ENCODE measurements around the gene ZNF280D.

The ZNF280D gene

GRCh38 chr15:56736308-56736707, 3.0 kb upstream of the ZNF280D start:
- no peak for TF ChIP-seq ZNF274 (IDR thresholded peaks at IDR 0.05; ENCODE audit: low read depth, low read length)
- H3K4me3 ChIP-seq (ENCODE audit: low read length), result no peak overlapping the region

- TF ChIP-seq ZNF274 (IDR thresholded peaks at IDR 0.05; ENCODE audit: low read depth, low read length), result no peak
- H3K4me3 ChIP-seq (ENCODE audit: low read length), result no peak overlapping the region
Observed at GRCh38 chr15:56735589-56735988, 2.3 kb upstream of the ZNF280D start.

GRCh38 chr15:56734013-56734635, 815 bp upstream of the ZNF280D start:
- no peak for TF ChIP-seq ZNF274 (IDR thresholded peaks at IDR 0.05; ENCODE audit: low read depth, low read length)

GRCh38 chr15:56732886-56733135, 498 bp downstream of the ZNF280D start:
- H3K4me3 ChIP-seq (ENCODE audit: low read length), result peak overlapping the region; percentile 65
- TF ChIP-seq ZNF274 (IDR thresholded peaks at IDR 0.05; ENCODE audit: low read depth, low read length), result no peak

More at GRCh38 chr15:56734013-56734635, 815 bp upstream of the ZNF280D start:
- peak overlapping the region; percentile 65; the same call in 1 of the 2 replicates for H3K4me3 ChIP-seq (ENCODE audit: low read length)

GRCh38 chr15:56732135-56732885, 999 bp downstream of the ZNF280D start:
- no peak for TF ChIP-seq ZNF274 (IDR thresholded peaks at IDR 0.05; ENCODE audit: low read depth, low read length)
- H3K4me3 ChIP-seq (ENCODE audit: low read length), result peak overlapping the region; percentile 65

GRCh38 chr15:56731548-56731947, 1.8 kb downstream of the ZNF280D start:
- H3K4me3 ChIP-seq (ENCODE audit: low read length), result peak overlapping the region; percentile 65
- TF ChIP-seq ZNF274 (IDR thresholded peaks at IDR 0.05; ENCODE audit: low read depth, low read length), result no peak

- no peak overlapping the region for H3K4me3 ChIP-seq (ENCODE audit: low read length)
- no peak for TF ChIP-seq ZNF274 (IDR thresholded peaks at IDR 0.05; ENCODE audit: low read depth, low read length)
Observed at GRCh38 chr15:56729561-56729960, 3.7 kb downstream of the ZNF280D start.

- no peak overlapping the region for H3K4me3 ChIP-seq (ENCODE audit: low read length)
- TF ChIP-seq ZNF274 (IDR thresholded peaks at IDR 0.05; ENCODE audit: low read depth, low read length), result no peak
Observed at GRCh38 chr15:56725386-56725785, 7.9 kb downstream of the ZNF280D start.

- no peak for TF ChIP-seq ZNF274 (IDR thresholded peaks at IDR 0.05; ENCODE audit: low read depth, low read length)
- no peak overlapping the region for H3K4me3 ChIP-seq (ENCODE audit: low read length)
Observed at GRCh38 chr15:56724232-56724631, 9.1 kb downstream of the ZNF280D start.

GRCh38 chr15:56723787-56724186, 9.5 kb downstream of the ZNF280D start:
- TF ChIP-seq ZNF274 (IDR thresholded peaks at IDR 0.05; ENCODE audit: low read depth, low read length), result no peak
- H3K4me3 ChIP-seq (ENCODE audit: low read length), result no peak overlapping the region

GRCh38 chr15:56719774-56720555, 13.3 kb downstream of the ZNF280D start:
- TF ChIP-seq ZNF274 (IDR thresholded peaks at IDR 0.05; ENCODE audit: low read depth, low read length), result no peak
- no peak overlapping the region for H3K4me3 ChIP-seq (ENCODE audit: low read length)

GRCh38 chr15:56719021-56719612, 14.2 kb downstream of the ZNF280D start:
- TF ChIP-seq ZNF274 (IDR thresholded peaks at IDR 0.05; ENCODE audit: low read depth, low read length), result no peak
- H3K4me3 ChIP-seq (ENCODE audit: low read length), result no peak overlapping the region

- H3K4me3 ChIP-seq (ENCODE audit: low read length), result no peak overlapping the region
- no peak for TF ChIP-seq ZNF274 (IDR thresholded peaks at IDR 0.05; ENCODE audit: low read depth, low read length)
Observed at GRCh38 chr15:56718560-56718959, 14.7 kb downstream of the ZNF280D start.

GRCh38 chr15:56716334-56716733, 17.0 kb downstream of the ZNF280D start:
- no peak overlapping the region for H3K4me3 ChIP-seq (ENCODE audit: low read length)
- TF ChIP-seq ZNF274 (IDR thresholded peaks at IDR 0.05; ENCODE audit: low read depth, low read length), result no peak
